A549 treated with AZD9567 at 1 μM for 4 hours (cell line): ENCODE data around the gene MKRN2. TPM values are rescaled to one million over a fixed set of nuclear protein-coding genes. Genes with fewer than 3 reads are reported as not detected.

Experiments
- total RNA-seq: library from RNA; stranded (reverse); fragments of 200-300 nt; extraction: Qiagen RNA extraction; gene quantifications from 5 replicates; pipeline ENCODE4 v1.2.3, GENCODE V29; 2022; ENCODE audit not compliant: insufficient read depth

MKRN2 gene, protein sequence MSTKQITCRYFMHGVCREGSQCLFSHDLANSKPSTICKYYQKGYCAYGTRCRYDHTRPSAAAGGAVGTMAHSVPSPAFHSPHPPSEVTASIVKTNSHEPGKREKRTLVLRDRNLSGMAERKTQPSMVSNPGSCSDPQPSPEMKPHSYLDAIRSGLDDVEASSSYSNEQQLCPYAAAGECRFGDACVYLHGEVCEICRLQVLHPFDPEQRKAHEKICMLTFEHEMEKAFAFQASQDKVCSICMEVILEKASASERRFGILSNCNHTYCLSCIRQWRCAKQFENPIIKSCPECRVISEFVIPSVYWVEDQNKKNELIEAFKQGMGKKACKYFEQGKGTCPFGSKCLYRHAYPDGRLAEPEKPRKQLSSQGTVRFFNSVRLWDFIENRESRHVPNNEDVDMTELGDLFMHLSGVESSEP
- 26.4 to 39.0 TPM (median 29.1 TPM) in 5 replicates for total RNA-seq

DNA sequence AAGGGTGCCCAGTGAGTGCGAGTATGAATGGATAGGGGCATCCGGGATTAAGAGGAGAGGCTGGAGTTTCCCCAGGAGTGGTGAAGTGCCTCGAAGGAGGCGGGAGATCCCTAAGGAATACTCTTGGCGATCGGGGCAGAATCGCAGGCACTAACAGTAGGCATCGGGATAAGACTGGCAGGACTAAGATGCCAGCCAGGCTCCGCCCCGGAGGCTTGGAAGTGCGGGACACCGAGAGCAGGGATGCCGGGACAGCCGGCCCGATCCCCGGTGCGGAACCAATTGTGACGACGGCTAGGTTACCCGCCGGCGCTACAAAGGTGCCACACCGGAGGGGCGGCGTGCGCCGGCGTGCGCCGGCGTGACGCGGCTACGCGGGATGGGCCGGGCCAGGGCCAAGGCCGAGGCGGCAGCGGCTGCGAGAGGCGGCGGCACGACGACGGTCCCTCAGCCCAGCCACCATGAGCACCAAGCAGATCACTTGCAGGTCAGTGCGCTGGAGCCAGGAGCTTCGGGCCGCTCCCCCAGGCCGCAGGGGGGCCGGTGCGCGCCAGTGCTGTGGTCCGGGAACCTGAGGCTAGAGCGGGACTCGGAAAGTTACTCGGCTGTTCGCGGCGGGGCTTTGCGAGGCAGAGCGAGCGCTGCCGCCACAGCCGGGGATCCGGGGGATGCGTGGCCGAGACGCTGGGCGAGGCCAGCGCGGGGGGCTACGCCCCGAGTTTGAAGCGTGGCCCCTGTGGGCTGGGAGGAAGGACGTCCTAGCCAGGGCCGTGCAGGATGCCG, at the start of gene MKRN2:
MKRN2 (plus strand) TSS at position 398 of the 783 bp plus-strand sequence; CDS start at position 462, 64 bp downstream.

DNA sequence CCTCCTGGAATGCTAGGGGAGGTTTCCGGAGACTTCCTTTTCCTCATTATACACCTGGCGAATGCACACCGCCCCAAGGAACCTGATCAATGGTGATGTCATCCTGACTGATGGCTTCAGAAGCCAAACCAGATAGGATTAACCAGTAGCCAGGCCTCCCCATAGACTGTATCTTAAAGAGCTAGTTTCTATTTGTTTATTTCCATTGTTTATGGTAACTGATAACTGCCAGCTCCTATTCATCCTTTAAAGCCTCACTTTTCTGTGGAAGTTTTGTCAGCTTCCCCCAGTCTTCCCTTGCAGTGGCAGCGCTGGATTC, 11.5 kb upstream of the MKRN2 start, which contains the start of gene MKRN2OS:
MKRN2OS (minus strand) TSS at position 27 of the 319 bp plus-strand sequence. CDS start 35 bp downstream, outside the sequence.

Other genes starting within 250 kb of the MKRN2 start
- gene TSEN2, start 72.6 kb upstream of the MKRN2 start, total RNA-seq, result 16.1 to 17.6 TPM (median 17.5 TPM) in 5 replicates
- gene MKRN2OS, start 11.6 kb upstream of the MKRN2 start, total RNA-seq, result not detected in 5 replicates
- 61.2 to 64.4 TPM (median 62.9 TPM) in 5 replicates for gene RAF1, start 107.0 kb downstream of the MKRN2 start, total RNA-seq
- 0.23 to 0.41 TPM (median 0.36 TPM) in 4 of 5 replicates, not detected in the other for gene TMEM40, start 202.2 kb downstream of the MKRN2 start, total RNA-seq
- gene CAND2, start 239.6 kb downstream of the MKRN2 start, total RNA-seq, result 0.28 to 0.48 TPM (median 0.32 TPM) in 4 of 5 replicates, not detected in the other